Motor neuron (in vitro differentiated cells): ENCODE measurements around the gene CAMSAP2. TPM values are rescaled to one million over a fixed set of nuclear protein-coding genes. Genes with fewer than 3 reads are reported as not detected.

Source experiments
- ATAC-seq, 8 experiments: fragments of 200-7000 bp; cut with Tn5 transposase; replicated peaks in 6 of 8; 2 replicates each; pipeline ENCODE4 v1.8.0; 2021; ENCODE audit warnings: mild to moderate bottlenecking in 8 of 8, moderate library complexity in 8 of 8
- H3K27ac ChIP-seq, 2 donors: fragments of 250-450 bp; sonication (Bioruptor Pico); 2 replicates each; pipeline ENCODE4 v1.9.0; 2021; ENCODE audit warnings: antibody characterized with exemption in 2 of 2, mild to moderate bottlenecking in 2 of 2, moderate library complexity in 1 of 2
- H3K4me1 ChIP-seq, 2 donors: fragments of 250-450 bp; sonication (Bioruptor Pico); replicated peaks in 1 of 2; 2 replicates each; pipeline ENCODE4 v1.6.1; 2021; ENCODE audit warnings: antibody characterized with exemption in 2 of 2, mild to moderate bottlenecking in 2 of 2, moderate library complexity in 1 of 2
- H3K4me3 ChIP-seq, 5 donors: fragments of 250-450 bp; sonication (Bioruptor Pico); 2 replicates each; pipeline ENCODE4 v1.9.0; 2021; ENCODE audit warnings: antibody characterized with exemption in 5 of 5, mild to moderate bottlenecking in 5 of 5, moderate library complexity in 4 of 5
- whole genome bisulfite sequencing, 10 experiments: fragments of 450-650 bp; shearing (Covaris generic); methylation state at CpG; one replicate each; pipeline ENCODE4 v1.0.0; 2022; 5-methylcytosine and 5-hydroxymethylcytosine counted together
- in situ Hi-C, 9 experiments: fragments of 400-800 bp; cut with MboI; loops; one replicate each; pipeline ENCODE4 v1.15.0; 2021; ENCODE audit warnings: low sequenced_read_pairs in 9 of 9, low pct_unique_long_range_greater_than_20kb in 2 of 9; ENCODE audit not compliant: unreplicated experiment in 9 of 9
- total RNA-seq, 8 experiments: library from RNA; unstranded; fragments of 300-600 nt; gene quantifications; 2 replicates each; pipeline versions ENCODE4 v1.2.3 to v1.2.4, GENCODE V29; 2022

The CAMSAP2 gene, protein sequence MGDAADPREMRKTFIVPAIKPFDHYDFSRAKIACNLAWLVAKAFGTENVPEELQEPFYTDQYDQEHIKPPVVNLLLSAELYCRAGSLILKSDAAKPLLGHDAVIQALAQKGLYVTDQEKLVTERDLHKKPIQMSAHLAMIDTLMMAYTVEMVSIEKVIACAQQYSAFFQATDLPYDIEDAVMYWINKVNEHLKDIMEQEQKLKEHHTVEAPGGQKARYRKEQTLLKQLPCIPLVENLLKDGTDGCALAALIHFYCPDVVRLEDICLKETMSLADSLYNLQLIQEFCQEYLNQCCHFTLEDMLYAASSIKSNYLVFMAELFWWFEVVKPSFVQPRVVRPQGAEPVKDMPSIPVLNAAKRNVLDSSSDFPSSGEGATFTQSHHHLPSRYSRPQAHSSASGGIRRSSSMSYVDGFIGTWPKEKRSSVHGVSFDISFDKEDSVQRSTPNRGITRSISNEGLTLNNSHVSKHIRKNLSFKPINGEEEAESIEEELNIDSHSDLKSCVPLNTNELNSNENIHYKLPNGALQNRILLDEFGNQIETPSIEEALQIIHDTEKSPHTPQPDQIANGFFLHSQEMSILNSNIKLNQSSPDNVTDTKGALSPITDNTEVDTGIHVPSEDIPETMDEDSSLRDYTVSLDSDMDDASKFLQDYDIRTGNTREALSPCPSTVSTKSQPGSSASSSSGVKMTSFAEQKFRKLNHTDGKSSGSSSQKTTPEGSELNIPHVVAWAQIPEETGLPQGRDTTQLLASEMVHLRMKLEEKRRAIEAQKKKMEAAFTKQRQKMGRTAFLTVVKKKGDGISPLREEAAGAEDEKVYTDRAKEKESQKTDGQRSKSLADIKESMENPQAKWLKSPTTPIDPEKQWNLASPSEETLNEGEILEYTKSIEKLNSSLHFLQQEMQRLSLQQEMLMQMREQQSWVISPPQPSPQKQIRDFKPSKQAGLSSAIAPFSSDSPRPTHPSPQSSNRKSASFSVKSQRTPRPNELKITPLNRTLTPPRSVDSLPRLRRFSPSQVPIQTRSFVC (N-terminal part only)
- total RNA-seq = 10 to 100 TPM; 17.2 to 70.2 (median 59.7) TPM

- peak; percentile 54 to 87 (median 80) for ATAC-seq
- 0 to 46% (median 17%) methylated on average over 1 to 8 of the region's 33 CpGs; no CpG with 5 or more reads in 1 of the 10 experiments for WGBS, 10 experiments
- Histone ChIP-seq H3K27ac (peak within 1 kb of the TSS; percentile 95), H3K4me3 (peak within 1 kb of the TSS; percentile 70 to 85 (median 77)), H3K4me1 (peaks cover 4 to 14% of the 10 kb centered on the region in 2 donors)
- in situ Hi-C loops = loop anchor here in 1 of 9 experiments (25.0 kb wide), 1 partner anchor 101 kb away; no protein-coding TSS in a partner anchor
Measured at GRCh38 chr1:200738327-200738948, at the start of gene CAMSAP2. Gene CAMSAP2 (plus strand): TSS chr1:200738893. CDS start chr1:200739828, 935 bp downstream.

DNA sequence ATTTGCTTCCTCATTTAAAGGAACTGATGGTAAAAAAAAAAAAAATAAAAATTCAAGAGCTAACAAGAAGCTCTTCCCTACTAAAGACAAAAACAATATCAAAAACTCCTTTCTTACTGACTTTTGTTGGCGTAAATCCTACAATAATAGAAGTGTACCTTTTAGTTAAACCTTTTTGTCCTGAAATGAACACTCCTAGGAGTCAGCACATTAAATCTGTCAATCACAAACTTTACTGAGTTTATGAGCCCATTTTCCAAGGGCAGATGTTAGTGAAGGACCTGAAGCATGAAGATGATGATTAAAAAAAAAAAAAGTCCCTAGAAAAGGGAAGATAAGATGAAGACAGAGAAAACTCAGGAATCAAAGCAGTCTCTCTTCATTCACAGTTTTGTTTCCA is 46.4 kb upstream of the CAMSAP2 start:
- in situ Hi-C loops = no loop called here
- H3K27ac ChIP-seq = no peak overlapping the region
- H3K4me3 ChIP-seq = no peak overlapping the region
- WGBS, 10 experiments = 38 to 100% (median 85%) methylated on average over 1 of the region's 1 CpG
- no peak for ATAC-seq
- H3K4me1 ChIP-seq = peaks cover 0 to 11% of the 10 kb centered on the region in 2 donors

GRCh38 chr1:200693327-200693726 is 45.4 kb upstream of the CAMSAP2 start:
- ATAC-seq = no peak
- H3K4me3 ChIP-seq = no peak overlapping the region
- H3K27ac ChIP-seq = no peak overlapping the region
- in situ Hi-C loops = no loop called here
- H3K4me1 ChIP-seq = peaks cover 0 to 11% of the 10 kb centered on the region in 2 donors

- ATAC-seq = peak in 3 of 8 experiments; percentile 32 to 68 (median 57)
- no peak overlapping the region for H3K27ac ChIP-seq
- WGBS, 10 experiments = 0 to 96% (median 74%) methylated on average over 1 to 3 of the region's 3 CpGs
- in situ Hi-C loops = no loop called here
- H3K4me1 ChIP-seq = peaks cover 0 to 11% of the 10 kb centered on the region in 2 donors
- H3K4me3 ChIP-seq = no peak overlapping the region
Measured at GRCh38 chr1:200694738-200695137, 44.0 kb upstream of the CAMSAP2 start.

- no peak for ATAC-seq
- no peak overlapping the region for H3K4me3 ChIP-seq
- no peak overlapping the region for H3K27ac ChIP-seq
- in situ Hi-C loops = no loop called here
- 50 to 100% (median 69%) methylated on average over 1 of the region's 1 CpG; no CpG with 5 or more reads in 6 of the 10 experiments for WGBS, 10 experiments
- peaks cover 0 to 4% of the 10 kb centered on the region in 2 donors for H3K4me1 ChIP-seq
Measured at GRCh38 chr1:200699871-200700270, 38.8 kb upstream of the CAMSAP2 start.

DNA sequence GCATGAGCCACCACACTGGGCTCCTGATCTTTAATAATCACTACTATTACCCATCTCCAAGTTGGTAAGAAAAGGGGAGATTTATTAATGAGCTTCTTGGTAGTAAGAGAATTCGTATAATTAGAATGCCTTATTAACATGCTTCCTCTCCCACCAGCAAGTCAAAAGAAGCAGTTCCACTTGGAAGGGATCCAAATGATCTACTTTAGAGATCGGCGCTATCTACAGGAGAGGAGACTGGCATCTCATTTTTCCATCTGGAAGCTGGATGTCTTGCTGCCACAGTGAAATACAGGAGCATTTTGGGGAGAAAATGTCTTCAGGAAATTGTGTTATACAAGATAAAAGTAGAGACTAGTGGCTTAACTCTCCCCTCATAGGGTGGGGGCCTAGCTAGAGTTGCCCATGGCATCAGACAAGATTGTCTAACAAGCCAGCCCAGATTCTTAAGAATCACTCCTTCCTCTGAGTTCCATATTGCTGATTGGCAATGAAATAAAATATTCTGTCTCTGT is 33.6 kb upstream of the CAMSAP2 start:
- Histone ChIP-seq H3K4me3 (no peak overlapping the region), H3K27ac (no peak overlapping the region), H3K4me1 (no peaks in the 10 kb centered on the region)
- WGBS, 10 experiments = 11 to 100% (median 83%) methylated on average over 1 to 3 of the region's 3 CpGs; no CpG with 5 or more reads in 2 of the 10 experiments
- in situ Hi-C loops = no loop called here
- ATAC-seq = no peak

DNA sequence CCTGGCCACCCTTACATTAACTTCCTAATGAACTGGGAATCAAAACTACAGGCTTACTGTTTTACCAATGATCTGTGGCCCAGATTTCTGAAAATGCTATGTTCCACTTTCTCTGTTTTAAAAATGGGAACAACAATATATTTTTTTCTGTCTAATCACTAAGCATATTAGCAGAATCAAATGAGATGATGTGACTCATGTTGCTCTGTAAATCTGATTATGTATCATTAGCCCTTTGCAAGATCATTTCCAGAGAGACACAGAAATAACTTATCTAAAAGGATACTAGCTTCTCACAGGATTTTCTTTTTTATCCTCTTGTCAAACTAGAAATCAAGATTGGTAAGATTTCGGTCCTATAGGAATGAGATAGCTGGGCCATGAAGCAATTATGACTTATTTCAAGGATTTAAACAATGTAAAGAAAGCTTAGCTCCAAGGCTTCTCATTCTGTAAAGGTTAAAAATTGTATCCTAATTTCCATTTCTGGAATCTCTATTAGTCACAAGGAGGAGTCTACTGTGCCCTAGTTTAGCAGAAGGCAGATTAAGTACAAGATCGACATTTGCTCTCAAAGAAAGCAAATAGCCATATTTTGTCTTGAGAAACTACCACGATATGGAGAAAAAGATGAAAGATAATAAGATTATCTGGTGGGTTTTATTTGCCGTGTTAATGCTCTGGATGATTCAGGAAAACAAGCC is 32.4 kb upstream of the CAMSAP2 start:
- Histone ChIP-seq H3K27ac (no peak overlapping the region), H3K4me3 (no peak overlapping the region), H3K4me1 (no peaks in the 10 kb centered on the region)
- ATAC-seq = peak in 2 of 8 experiments; percentile 64 to 83
- 20 to 92% (median 76%) methylated on average over 2 to 4 of the region's 4 CpGs for WGBS, 10 experiments
- in situ Hi-C loops = no loop called here

GRCh38 chr1:200707116-200707515 is 31.6 kb upstream of the CAMSAP2 start:
- in situ Hi-C loops = no loop called here
- Histone ChIP-seq H3K27ac (no peak overlapping the region), H3K4me3 (no peak overlapping the region), H3K4me1 (no peaks in the 10 kb centered on the region)
- WGBS, 10 experiments = 60 to 100% (median 87%) methylated on average over 2 to 5 of the region's 5 CpGs
- no peak for ATAC-seq

- Histone ChIP-seq H3K4me3 (no peak overlapping the region), H3K4me1 (no peaks in the 10 kb centered on the region), H3K27ac (no peak overlapping the region)
- no peak for ATAC-seq
- in situ Hi-C loops = no loop called here
Measured at GRCh38 chr1:200708161-200708560, 30.5 kb upstream of the CAMSAP2 start.

DNA sequence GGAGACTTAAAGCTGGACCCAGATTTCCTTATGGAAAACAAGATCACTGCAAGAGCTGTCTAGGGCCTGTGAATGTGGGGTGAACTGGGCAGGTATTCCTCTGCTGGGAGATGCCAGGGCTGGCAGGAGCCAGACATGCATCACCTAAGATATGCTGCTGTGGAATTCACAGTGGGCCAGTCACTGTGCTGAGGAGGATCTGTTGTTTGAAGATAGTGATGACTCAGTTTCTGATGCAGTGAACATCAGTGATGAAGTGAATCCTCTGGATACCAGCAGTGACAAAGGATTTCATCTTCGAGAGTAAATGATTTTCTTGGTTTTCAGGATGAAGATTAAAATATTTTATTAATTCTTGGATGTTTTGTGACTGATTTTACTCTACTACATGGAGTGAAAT is 29.9 kb upstream of the CAMSAP2 start:
- peak in 2 of 8 experiments; percentile 31 to 76 for ATAC-seq
- Histone ChIP-seq H3K27ac (no peak overlapping the region), H3K4me1 (peaks cover 0 to 3% of the 10 kb centered on the region in 2 donors), H3K4me3 (no peak overlapping the region)
- WGBS, 10 experiments = 50 to 100% (median 88%) methylated on average over 1 of the region's 1 CpG; no CpG with 5 or more reads in 3 of the 10 experiments
- in situ Hi-C loops = no loop called here

GRCh38 chr1:200710166-200710565 is 28.5 kb upstream of the CAMSAP2 start:
- in situ Hi-C loops = no loop called here
- no peak overlapping the region for H3K4me3 ChIP-seq
- no peak overlapping the region for H3K27ac ChIP-seq
- WGBS, 10 experiments = 71 to 100% (median 86%) methylated on average over 1 to 2 of the region's 2 CpGs; no CpG with 5 or more reads in 4 of the 10 experiments
- H3K4me1 ChIP-seq = peaks cover 0 to 13% of the 10 kb centered on the region in 2 donors
- ATAC-seq = no peak
